Liver (tissue), 9 donors: ENCODE results near the gene TNFSF12. TPM values are rescaled to one million over a fixed set of nuclear protein-coding genes. Genes with fewer than 3 reads are reported as not detected.

Experiments
- DNase-seq: peaks from one replicate; pipeline ENCODE4 v3.0.0-alpha.2; 2017; ENCODE audit warnings: low spot score
- H3K27ac ChIP-seq, 2 donors: one replicate each; pipeline ENCODE4 v1.7.0; 2013; ENCODE audit warnings: inconsistent platforms in 2 of 2, low read length in 2 of 2, control low read depth in 1 of 2, low read depth in 1 of 2, mild to moderate bottlenecking in 1 of 2
- H3K27me3 ChIP-seq, 4 donors: one replicate each; pipeline versions ENCODE4 v1.6.1 to v1.7.0; 2013; ENCODE audit warnings: low read length in 3 of 4, inconsistent platforms in 1 of 4, mild to moderate bottlenecking in 1 of 4, moderate library complexity in 1 of 4; ENCODE audit not compliant: control insufficient read depth in 4 of 4, insufficient read depth in 4 of 4
- H3K36me3 ChIP-seq, 4 donors: one replicate each; pipeline versions ENCODE4 v1.6.1 to v1.7.0; 2013; ENCODE audit warnings: low read length in 3 of 4, mild to moderate bottlenecking in 3 of 4, low read depth in 1 of 4, moderate library complexity in 1 of 4; ENCODE audit not compliant: control insufficient read depth in 4 of 4, insufficient read depth in 3 of 4
- H3K4me1 ChIP-seq, 4 donors: one replicate each; pipeline versions ENCODE4 v1.6.1 to v1.7.0; 2013; ENCODE audit warnings: low read length in 3 of 4, mild to moderate bottlenecking in 3 of 4, moderate library complexity in 1 of 4; ENCODE audit not compliant: control insufficient read depth in 4 of 4, insufficient read depth in 4 of 4
- H3K4me3 ChIP-seq, 3 donors: one replicate each; pipeline versions ENCODE4 v1.6.1 to v1.7.0; 2013; ENCODE audit warnings: low read length in 3 of 3, control low read depth in 1 of 3, low read depth in 1 of 3, mild to moderate bottlenecking in 1 of 3
- H3K9ac ChIP-seq, 2 donors: one replicate each; pipeline ENCODE4 v1.7.0; 2013; ENCODE audit warnings: low read length in 2 of 2, mild to moderate bottlenecking in 2 of 2, moderate library complexity in 2 of 2, control low read depth in 1 of 2, low read depth in 1 of 2
- H3K9me3 ChIP-seq, 4 donors: one replicate each; pipeline versions ENCODE4 v1.6.1 to v1.7.0; 2013; ENCODE audit warnings: low read length in 3 of 4; ENCODE audit not compliant: control insufficient read depth in 4 of 4
- EGR1 ChIP-seq, 2 donors: IDR thresholded peaks; 2 replicates each; pipeline ENCODE4 v1.6.1; 2016 to 2018; ENCODE audit warnings: antibody characterized with exemption in 2 of 2, low read depth in 2 of 2
- GABPA ChIP-seq, 2 donors: IDR thresholded peaks in 1 of 2; conservative IDR thresholded peaks in 1 of 2; 2 replicates each; pipeline ENCODE4 v1.6.1; 2016; ENCODE audit warnings: antibody characterized with exemption in 2 of 2, mild to moderate bottlenecking in 1 of 2, moderate library complexity in 1 of 2
- HNF4A ChIP-seq, 2 donors: conservative IDR thresholded peaks; 2 replicates each; pipeline ENCODE4 v1.6.1; 2016; ENCODE audit warnings: antibody characterized with exemption in 2 of 2, mild to moderate bottlenecking in 2 of 2
- JUND ChIP-seq, 2 donors: IDR thresholded peaks; 2 replicates each; pipeline ENCODE4 v1.6.1; 2016; ENCODE audit warnings: antibody characterized with exemption in 2 of 2
- NR2F2 ChIP-seq: IDR thresholded peaks from 2 replicates; pipeline ENCODE4 v1.6.1; 2016; ENCODE audit warnings: antibody characterized with exemption
- RAD21 ChIP-seq, 2 donors: IDR thresholded peaks; 2 replicates each; pipeline ENCODE4 v1.6.1; 2016; ENCODE audit warnings: antibody characterized with exemption in 2 of 2, mild to moderate bottlenecking in 2 of 2
- RXRA ChIP-seq, 2 donors: IDR thresholded peaks; 2 replicates each; pipeline ENCODE4 v1.6.1; 2017 to 2018; ENCODE audit warnings: antibody characterized with exemption in 2 of 2, mild to moderate bottlenecking in 1 of 2
- SP1 ChIP-seq: IDR thresholded peaks from 2 replicates; pipeline ENCODE4 v1.6.1; 2018; ENCODE audit warnings: antibody characterized with exemption, mild to moderate bottlenecking
- TAF1 ChIP-seq: conservative IDR thresholded peaks from 2 replicates; pipeline ENCODE4 v1.6.1; 2016; ENCODE audit warnings: antibody characterized with exemption, mild to moderate bottlenecking
- YY1 ChIP-seq: IDR thresholded peaks from 2 replicates; pipeline ENCODE4 v1.6.1; 2016; ENCODE audit warnings: antibody characterized with exemption, mild to moderate bottlenecking
- WGBS: extraction: QIAGEN DNeasy Blood & Tissue Kit; methylation state at CpG from one replicate; pipeline ENCODE4 v1.1.7; 2013; 5-methylcytosine and 5-hydroxymethylcytosine counted together
- polyA plus RNA-seq, 2 donors: library from polyadenylated mRNA; stranded (reverse) in 1 of 2; unstranded in 1 of 2; fragments of 200-250 nt in 1 of 2; fragments of >200 nt in 1 of 2; fragmentation: Nextera tagmentation in 1 of 2; extraction: Ambion mirVana in 1 of 2; gene quantifications; one replicate each; pipeline versions ENCODE4 v1.2.1 to v1.2.3, GENCODE V29; 2013 to 2015
- total RNA-seq, 2 donors: library from RNA; depleted of rRNA; stranded (reverse); fragments of >200 nt; gene quantifications; one replicate each; pipeline ENCODE4 v1.2.3, GENCODE V29; 2014
- TF ChIP-seq, protein P1 (sequence below): IDR thresholded peaks from 2 replicates; pipeline ENCODE4 v1.6.1; 2016; ENCODE audit warnings: antibody characterized with exemption
- TF ChIP-seq, protein P2 (sequence below): IDR thresholded peaks from 2 replicates; pipeline ENCODE4 v1.6.1; 2016; ENCODE audit warnings: antibody characterized with exemption
- TF ChIP-seq, protein P3 (sequence below): fragments of 150-350 bp; IDR thresholded peaks from 2 replicates; pipeline ENCODE4 v1.5.1; 2017; ENCODE audit warnings: improper control_type of control experiment, low read depth, low read length; ENCODE audit not compliant: missing input control
- TF ChIP-seq, protein P4 (sequence below): IDR thresholded peaks from 2 replicates; pipeline ENCODE4 v1.6.1; 2016; ENCODE audit warnings: antibody characterized with exemption
- TF ChIP-seq, protein P5 (sequence below): IDR thresholded peaks from 2 replicates; pipeline ENCODE4 v1.6.1; 2016; ENCODE audit warnings: antibody characterized with exemption, mild to moderate bottlenecking
- donor health status: healthy.
- donor health status: healthy.
- donor health status: healthy.
- donor health status: healthy.
- donor health status: healthy.

TNFSF12 gene
- total and polyA plus RNA-seq, 4 donors, result 4.2 to 13.1 (median 5.4) TPM

DNA sequence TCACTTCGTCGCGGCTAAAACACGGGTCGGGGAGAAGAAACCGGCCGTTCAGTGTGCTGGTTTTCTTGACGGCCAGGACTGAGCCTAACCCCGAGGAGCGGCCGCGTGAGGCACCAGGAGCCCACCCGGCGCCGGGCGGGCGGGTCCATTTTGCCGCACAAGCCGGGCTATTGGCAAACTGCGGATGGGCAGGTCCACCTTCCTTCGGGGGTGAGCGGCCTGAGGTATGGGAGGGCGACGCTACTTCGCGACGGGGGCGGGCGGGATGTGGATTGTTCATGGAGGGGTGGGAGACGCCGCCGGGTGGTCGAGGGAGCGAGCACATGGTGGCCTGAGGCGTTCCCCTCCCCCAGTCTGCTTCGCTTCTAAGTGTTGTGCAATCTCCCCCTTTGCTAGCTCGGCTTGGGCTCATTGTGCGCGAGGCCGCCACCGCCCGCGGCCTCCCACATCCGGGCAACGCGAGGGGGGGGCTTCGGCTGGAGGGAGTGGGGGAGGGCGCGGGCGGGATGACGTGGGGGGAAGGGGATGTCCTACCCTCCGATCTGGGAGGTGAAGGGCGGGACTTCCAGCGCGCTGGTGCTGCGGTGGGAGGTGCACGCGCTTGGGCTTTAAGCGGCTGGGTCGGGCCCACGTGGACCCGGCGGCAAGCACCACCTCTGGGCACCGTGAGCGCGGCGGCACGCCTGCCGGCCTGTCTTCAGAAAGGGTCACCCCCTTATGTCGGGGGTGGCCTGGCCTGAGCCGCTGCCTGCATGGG is 24.6 kb downstream of the TNFSF12 start:
- WGBS, result under 1% methylated on average over 71 of the region's 71 CpGs
- peak; percentile 53 for TF ChIP-seq SP1
- TF ChIP-seq RAD21 (IDR thresholded peaks at IDR 0.05), result no peak
- TF ChIP-seq, protein P1, sequence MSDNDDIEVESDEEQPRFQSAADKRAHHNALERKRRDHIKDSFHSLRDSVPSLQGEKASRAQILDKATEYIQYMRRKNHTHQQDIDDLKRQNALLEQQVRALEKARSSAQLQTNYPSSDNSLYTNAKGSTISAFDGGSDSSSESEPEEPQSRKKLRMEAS, result peak; percentile 47
- peak; percentile 69 to 87 for TF ChIP-seq RXRA (IDR thresholded peaks at IDR 0.05)
- TF ChIP-seq, protein P2, sequence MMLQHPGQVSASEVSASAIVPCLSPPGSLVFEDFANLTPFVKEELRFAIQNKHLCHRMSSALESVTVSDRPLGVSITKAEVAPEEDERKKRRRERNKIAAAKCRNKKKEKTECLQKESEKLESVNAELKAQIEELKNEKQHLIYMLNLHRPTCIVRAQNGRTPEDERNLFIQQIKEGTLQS, result no peak
- TF ChIP-seq, protein P3, sequence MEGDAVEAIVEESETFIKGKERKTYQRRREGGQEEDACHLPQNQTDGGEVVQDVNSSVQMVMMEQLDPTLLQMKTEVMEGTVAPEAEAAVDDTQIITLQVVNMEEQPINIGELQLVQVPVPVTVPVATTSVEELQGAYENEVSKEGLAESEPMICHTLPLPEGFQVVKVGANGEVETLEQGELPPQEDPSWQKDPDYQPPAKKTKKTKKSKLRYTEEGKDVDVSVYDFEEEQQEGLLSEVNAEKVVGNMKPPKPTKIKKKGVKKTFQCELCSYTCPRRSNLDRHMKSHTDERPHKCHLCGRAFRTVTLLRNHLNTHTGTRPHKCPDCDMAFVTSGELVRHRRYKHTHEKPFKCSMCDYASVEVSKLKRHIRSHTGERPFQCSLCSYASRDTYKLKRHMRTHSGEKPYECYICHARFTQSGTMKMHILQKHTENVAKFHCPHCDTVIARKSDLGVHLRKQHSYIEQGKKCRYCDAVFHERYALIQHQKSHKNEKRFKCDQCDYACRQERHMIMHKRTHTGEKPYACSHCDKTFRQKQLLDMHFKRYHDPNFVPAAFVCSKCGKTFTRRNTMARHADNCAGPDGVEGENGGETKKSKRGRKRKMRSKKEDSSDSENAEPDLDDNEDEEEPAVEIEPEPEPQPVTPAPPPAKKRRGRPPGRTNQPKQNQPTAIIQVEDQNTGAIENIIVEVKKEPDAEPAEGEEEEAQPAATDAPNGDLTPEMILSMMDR, result no peak
- peak in 1 of 2 donors; percentile 78 for TF ChIP-seq GABPA (IDR thresholded peaks at IDR 0.05 in 1 of 2, conservative IDR thresholded peaks at IDR 0.05 in 1 of 2)
- TF ChIP-seq YY1, result peak; percentile 66
- TF ChIP-seq TAF1, result no peak
- TF ChIP-seq, protein P4, sequence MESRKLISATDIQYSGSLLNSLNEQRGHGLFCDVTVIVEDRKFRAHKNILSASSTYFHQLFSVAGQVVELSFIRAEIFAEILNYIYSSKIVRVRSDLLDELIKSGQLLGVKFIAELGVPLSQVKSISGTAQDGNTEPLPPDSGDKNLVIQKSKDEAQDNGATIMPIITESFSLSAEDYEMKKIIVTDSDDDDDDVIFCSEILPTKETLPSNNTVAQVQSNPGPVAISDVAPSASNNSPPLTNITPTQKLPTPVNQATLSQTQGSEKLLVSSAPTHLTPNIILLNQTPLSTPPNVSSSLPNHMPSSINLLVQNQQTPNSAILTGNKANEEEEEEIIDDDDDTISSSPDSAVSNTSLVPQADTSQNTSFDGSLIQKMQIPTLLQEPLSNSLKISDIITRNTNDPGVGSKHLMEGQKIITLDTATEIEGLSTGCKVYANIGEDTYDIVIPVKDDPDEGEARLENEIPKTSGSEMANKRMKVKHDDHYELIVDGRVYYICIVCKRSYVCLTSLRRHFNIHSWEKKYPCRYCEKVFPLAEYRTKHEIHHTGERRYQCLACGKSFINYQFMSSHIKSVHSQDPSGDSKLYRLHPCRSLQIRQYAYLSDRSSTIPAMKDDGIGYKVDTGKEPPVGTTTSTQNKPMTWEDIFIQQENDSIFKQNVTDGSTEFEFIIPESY, result no peak
- no peak for TF ChIP-seq JUND (IDR thresholded peaks at IDR 0.05)
- no peak for TF ChIP-seq NR2F2
- TF ChIP-seq EGR1 (IDR thresholded peaks at IDR 0.05; ENCODE audit: low read depth in 2 of 2), result no peak
- no peak for TF ChIP-seq HNF4A (conservative IDR thresholded peaks at IDR 0.05)
- H3K27me3 ChIP-seq, result no peaks in the 10 kb centered on the region
- peak overlapping the region; percentile 66 to 85 for H3K9ac ChIP-seq
- no peaks in the 10 kb centered on the region for H3K9me3 ChIP-seq
- peak overlapping the region; percentile 95 to 98 for H3K27ac ChIP-seq
- peaks cover 22 to 58% (median 43%) of the 10 kb centered on the region in 4 donors for H3K36me3 ChIP-seq
- H3K4me3 ChIP-seq, result peak overlapping the region; percentile 80 to 94 (median 91)
- DNase-seq, result peak; percentile 84
- H3K4me1 ChIP-seq, result peaks cover 7 to 47% (median 38%) of the 10 kb centered on the region in 4 donors

DNA sequence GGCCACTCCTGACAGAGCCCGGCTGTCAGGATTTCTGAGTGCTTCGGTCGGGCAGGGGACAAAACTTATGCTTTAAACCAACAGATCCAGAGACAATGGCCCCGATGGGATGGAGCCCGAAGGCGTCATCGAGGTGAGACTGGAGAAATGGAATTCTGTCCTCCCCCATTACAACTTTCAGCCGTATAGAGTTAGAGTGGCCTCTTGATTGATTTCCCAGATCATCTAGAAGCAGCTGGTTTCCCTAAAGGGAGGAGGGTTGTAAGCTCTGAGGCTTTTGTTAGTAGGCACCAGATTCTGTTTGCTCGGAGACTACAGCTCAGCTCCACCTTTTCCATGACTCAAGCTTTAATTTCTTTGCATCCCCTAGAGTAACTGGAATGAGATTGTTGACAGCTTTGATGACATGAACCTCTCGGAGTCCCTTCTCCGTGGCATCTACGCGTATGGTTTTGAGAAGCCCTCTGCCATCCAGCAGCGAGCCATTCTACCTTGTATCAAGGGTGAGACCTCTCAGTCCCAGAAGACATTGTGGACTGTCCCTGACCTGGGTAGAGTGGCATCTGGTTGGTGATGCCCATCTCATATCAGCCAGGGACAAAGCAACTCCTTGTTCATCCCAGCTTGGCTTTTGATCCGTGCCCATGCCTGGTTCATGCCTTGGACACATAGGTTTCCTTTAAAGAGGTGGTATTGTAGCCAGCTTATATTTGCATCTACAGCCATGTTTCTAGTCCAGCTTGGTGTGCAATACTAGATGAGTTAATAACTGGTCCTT is 25.5 kb downstream of the TNFSF12 start:
- H3K27me3 ChIP-seq, result no peaks in the 10 kb centered on the region
- H3K27ac ChIP-seq, result peak overlapping the region; percentile 95 to 98
- peak overlapping the region; percentile 80 to 94 (median 91) for H3K4me3 ChIP-seq
- WGBS, result 34% methylated on average over 15 of the region's 15 CpGs
- no peaks in the 10 kb centered on the region for H3K9me3 ChIP-seq
- peak overlapping the region; percentile 42 to 74 for H3K9ac ChIP-seq
- peaks cover 22 to 54% (median 45%) of the 10 kb centered on the region in 4 donors for H3K36me3 ChIP-seq
- TF ChIP-seq RXRA (IDR thresholded peaks at IDR 0.05) (no peak), HNF4A (conservative IDR thresholded peaks at IDR 0.05) (no peak), EGR1 (IDR thresholded peaks at IDR 0.05; ENCODE audit: low read depth in 2 of 2) (no peak), GABPA (IDR thresholded peaks at IDR 0.05 in 1 of 2, conservative IDR thresholded peaks at IDR 0.05 in 1 of 2) (no peak), SP1 (no peak), JUND (IDR thresholded peaks at IDR 0.05) (no peak)
- TF ChIP-seq, protein P5, sequence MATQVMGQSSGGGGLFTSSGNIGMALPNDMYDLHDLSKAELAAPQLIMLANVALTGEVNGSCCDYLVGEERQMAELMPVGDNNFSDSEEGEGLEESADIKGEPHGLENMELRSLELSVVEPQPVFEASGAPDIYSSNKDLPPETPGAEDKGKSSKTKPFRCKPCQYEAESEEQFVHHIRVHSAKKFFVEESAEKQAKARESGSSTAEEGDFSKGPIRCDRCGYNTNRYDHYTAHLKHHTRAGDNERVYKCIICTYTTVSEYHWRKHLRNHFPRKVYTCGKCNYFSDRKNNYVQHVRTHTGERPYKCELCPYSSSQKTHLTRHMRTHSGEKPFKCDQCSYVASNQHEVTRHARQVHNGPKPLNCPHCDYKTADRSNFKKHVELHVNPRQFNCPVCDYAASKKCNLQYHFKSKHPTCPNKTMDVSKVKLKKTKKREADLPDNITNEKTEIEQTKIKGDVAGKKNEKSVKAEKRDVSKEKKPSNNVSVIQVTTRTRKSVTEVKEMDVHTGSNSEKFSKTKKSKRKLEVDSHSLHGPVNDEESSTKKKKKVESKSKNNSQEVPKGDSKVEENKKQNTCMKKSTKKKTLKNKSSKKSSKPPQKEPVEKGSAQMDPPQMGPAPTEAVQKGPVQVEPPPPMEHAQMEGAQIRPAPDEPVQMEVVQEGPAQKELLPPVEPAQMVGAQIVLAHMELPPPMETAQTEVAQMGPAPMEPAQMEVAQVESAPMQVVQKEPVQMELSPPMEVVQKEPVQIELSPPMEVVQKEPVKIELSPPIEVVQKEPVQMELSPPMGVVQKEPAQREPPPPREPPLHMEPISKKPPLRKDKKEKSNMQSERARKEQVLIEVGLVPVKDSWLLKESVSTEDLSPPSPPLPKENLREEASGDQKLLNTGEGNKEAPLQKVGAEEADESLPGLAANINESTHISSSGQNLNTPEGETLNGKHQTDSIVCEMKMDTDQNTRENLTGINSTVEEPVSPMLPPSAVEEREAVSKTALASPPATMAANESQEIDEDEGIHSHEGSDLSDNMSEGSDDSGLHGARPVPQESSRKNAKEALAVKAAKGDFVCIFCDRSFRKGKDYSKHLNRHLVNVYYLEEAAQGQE, result no peak
- TF ChIP-seq, protein P4, result no peak
- TF ChIP-seq, protein P3, result no peak
- DNase-seq, result no peak
- peaks cover 8 to 53% (median 45%) of the 10 kb centered on the region in 4 donors for H3K4me1 ChIP-seq
